K562 (cell line): ENCODE measurements around the gene PRR16. TPM values are rescaled to one million over a fixed set of nuclear protein-coding genes. Genes with fewer than 3 reads are reported as not detected.

ENCODE experiments used
- ATAC-seq: fragments of 200-7000 bp; cut with Tn5 transposase; 3 replicates; pipeline ENCODE4 v1.9.1; 2020; ENCODE audit warnings: moderate library complexity
- BruUV-seq: library from RNA; stranded (reverse); fragments of 400-500 nt; replicated peaks from 2 replicates; lab custom pipeline; 2021; lab: Mats Ljungman, UMichigan
- CTCF ChIA-PET: fragments of 300-600 bp; formaldehyde crosslinking; extraction: SDS; loops from one replicate; lab custom pipeline; 2021; ENCODE audit warnings: low intra/inter-chr PET ratio; lab: Yijun Ruan, JAX
- POLR2A ChIA-PET: fragments of 300-600, 350-650 bp; sonication (Branson Sonifier 250); formaldehyde crosslinking; extraction: SDS; loops from one replicate; lab custom pipeline; 2021; ENCODE audit warnings: antibody characterized with exemption, inconsistent platforms; lab: Yijun Ruan, JAX
- DNase-seq, 4 experiments: peaks; one replicate each; pipeline versions ENCODE4 v3.0.0 to v3.0.0-alpha.2; 2011 to 2018; ENCODE audit warnings: low spot score in 3 of 4, mixed read lengths in 3 of 4; ENCODE audit errors: extremely low read depth in 1 of 4
- FAIRE-seq: peaks from 2 replicates; lab custom pipeline; 2011; peaks lifted over from hg19 to GRCh38; lab: Jason Lieb, UNC
- H2AFZ ChIP-seq: 2 replicates; pipeline ENCODE4 v1.6.0; 2011; ENCODE audit warnings: low read depth, low read length, control low read depth, inconsistent platforms
- H3K27ac ChIP-seq: fragments of 200-600 bp; 3 replicates; pipeline ENCODE4 v1.8.0; 2011; ENCODE audit warnings: low read depth, mild to moderate bottlenecking, control low read depth, inconsistent platforms, low read length, moderate library complexity, mixed read lengths; ENCODE audit errors: extremely low read depth
- H3K27me3 ChIP-seq, 2 experiments: fragments of 300-600 bp in 1 of 2; 2 replicates in 1 of 2; 3 replicates in 1 of 2; pipeline versions ENCODE4 v1.6.0 to v1.8.0; 2011; ENCODE audit warnings: inconsistent platforms in 2 of 2, low read length in 2 of 2, mild to moderate bottlenecking in 1 of 2, mixed read lengths in 1 of 2, moderate library complexity in 1 of 2; ENCODE audit not compliant: control insufficient read depth in 2 of 2, insufficient read depth in 2 of 2
- H3K36me3 ChIP-seq: fragments of 300-600 bp; 3 replicates; pipeline ENCODE4 v1.8.0; 2011; ENCODE audit warnings: mild to moderate bottlenecking, low read length, inconsistent platforms; ENCODE audit not compliant: control insufficient read depth, insufficient read depth
- H3K4me1 ChIP-seq, 2 experiments: fragments of 200-600 bp in 1 of 2; replicated peaks in 1 of 2; 2 replicates in 1 of 2; 3 replicates in 1 of 2; pipeline versions ENCODE4 v1.5.1 to v1.8.0; 2011; ENCODE audit warnings: inconsistent platforms in 2 of 2, low read length in 2 of 2, mild to moderate bottlenecking in 1 of 2, mixed read lengths in 1 of 2, moderate library complexity in 1 of 2; ENCODE audit not compliant: control insufficient read depth in 2 of 2, insufficient read depth in 2 of 2
- H3K4me2 ChIP-seq: 2 replicates; pipeline ENCODE4 v1.6.1; 2011; ENCODE audit warnings: low read length, control low read depth, inconsistent platforms, mixed read lengths; ENCODE audit not compliant: insufficient read depth
- H3K4me3 ChIP-seq: fragments of 200-600 bp; sonication (generic), shearing (Covaris generic); 2 replicates; pipeline ENCODE4 v1.5.1; 2016; ENCODE audit warnings: control low read depth, inconsistent platforms
- H3K79me2 ChIP-seq: fragments of 200-600 bp; 3 replicates; pipeline ENCODE4 v1.8.0; 2011; ENCODE audit warnings: low read length, inconsistent platforms; ENCODE audit not compliant: control insufficient read depth, insufficient read depth
- H3K9ac ChIP-seq, 2 experiments: 2 replicates each; pipeline versions ENCODE4 v1.6.0 to v1.6.1; 2011; ENCODE audit warnings: low read depth in 2 of 2, low read length in 2 of 2, control low read depth in 1 of 2, inconsistent platforms in 1 of 2, mild to moderate bottlenecking in 1 of 2, mixed read lengths in 1 of 2; ENCODE audit not compliant: insufficient read depth in 1 of 2
- H3K9me1 ChIP-seq: one replicate; pipeline ENCODE4 v1.6.0; 2011; ENCODE audit warnings: inconsistent platforms, mild to moderate bottlenecking, low read length, moderate library complexity; ENCODE audit not compliant: control insufficient read depth, insufficient read depth
- H3K9me3 ChIP-seq: replicated peaks from 2 replicates; pipeline ENCODE4 v1.5.1; 2011; ENCODE audit warnings: low read depth, low read length, inconsistent platforms; ENCODE audit not compliant: control insufficient read depth, insufficient read depth
- H4K20me1 ChIP-seq: replicated peaks from 2 replicates; pipeline ENCODE4 v1.6.1; 2011; ENCODE audit warnings: low read length, inconsistent platforms, mixed read lengths; ENCODE audit not compliant: control insufficient read depth, insufficient read depth
- ATF2 ChIP-seq: sonication (generic); formaldehyde crosslinking; IDR thresholded peaks from 2 replicates; pipeline ENCODE4 v1.8.1; 2022; ENCODE audit warnings: missing genetic modification reagents
- CXXC5 ChIP-seq: fragments of 250-450 bp; sonication (Bioruptor Pico); IDR thresholded peaks from 2 replicates; pipeline ENCODE4 v1.8.0; 2022; ENCODE audit warnings: inconsistent platforms, mild to moderate bottlenecking, moderate library complexity
- POLR2A ChIP-seq: fragments of 450-650 bp; conservative IDR thresholded peaks from 2 replicates; pipeline ENCODE4 v1.6.1; 2016
- RFX1 ChIP-seq: fragments of 450-650 bp; IDR thresholded peaks from 2 replicates; pipeline ENCODE4 v1.6.1; 2016; ENCODE audit warnings: mild to moderate bottlenecking, moderate library complexity
- VEZF1 ChIP-seq: fragments of 200-800 bp; sonication (Bioruptor generic); IDR thresholded peaks from 2 replicates; pipeline ENCODE4 v1.6.1; 2017; ENCODE audit warnings: missing genetic modification characterization, missing compliant biosample characterization
- WGBS: fragments of 100-300 bp; shearing (Covaris generic); methylation state at CpG from one replicate; pipeline ENCODE4 v1.1.6; 2016; ENCODE audit warnings: low coverage, mixed read lengths; ENCODE audit not compliant: insufficient coverage; ENCODE audit errors: missing lambda C conversion rate; 5-methylcytosine and 5-hydroxymethylcytosine counted together
- in situ Hi-C: fragments of 300-500 bp; cut with MboI; formaldehyde crosslinking; loops from 4 replicates; pipeline ENCODE4 v1.15.0; 2018; ENCODE audit warnings: inconsistent platforms, mixed read lengths
- intact Hi-C: fragments of 100-400 bp; cut with micrococcal nuclease; formaldehyde crosslinking; loops from 2 replicates; pipeline ENCODE4 v1.14.2; 2022
- polyA plus RNA-seq, 8 experiments: library from polyadenylated mRNA; depleted of rRNA in 4 of 8; stranded (reverse) in 5 of 8; unstranded in 3 of 8; fragments of >200 nt; fragmentation: Nextera tagmentation in 2 of 8; fragmentation: Illumina TruSeq in 1 of 8; extraction: Ambion mirVana in 2 of 8; extraction: Trizol in 1 of 8; gene quantifications; 2 replicates each; pipeline versions ENCODE4 v1.2.1 to v1.2.3, GENCODE V29; 2011 to 2014; ENCODE audit warnings: inconsistent platforms in 1 of 8, missing spikeins in 1 of 8
- total RNA-seq, 7 experiments: library from RNA; depleted of rRNA in 6 of 7; stranded (reverse); fragments of >200 nt in 6 of 7; fragmentation: Illumina TruSeq in 2 of 7; extraction: Trizol in 2 of 7; gene quantifications; 2 replicates each; pipeline versions ENCODE4 v1.2.1 to v1.2.3, GENCODE V29; 2011 to 2021; ENCODE audit warnings: low replicate concordance in 1 of 7
- TF ChIP-seq, protein P1 (sequence below): fragments of 450-650 bp; IDR thresholded peaks from 2 replicates; pipeline ENCODE4 v1.6.1; 2016

Gene PRR16
- total and polyA plus RNA-seq, 9 of the 15 experiments (the other 6 are each of a cell fraction or from before 2014, with no cell fraction given), result 0.61 to 10.1 (median 3.3) TPM

GRCh38 chr5:120546922-120547321 lies 82.8 kb downstream of the PRR16 start:
- in situ Hi-C loops, result no loop called here
- Histone ChIP-seq H3K27ac (no peak overlapping the region), H3K27me3 (no peaks in the 10 kb centered on the region), H3K79me2 (no peaks in the 10 kb centered on the region), H3K36me3 (no peaks in the 10 kb centered on the region), H3K9me3 (no peaks in the 10 kb centered on the region), H3K4me1 (no peaks in the 10 kb centered on the region), H4K20me1 (no peaks in the 10 kb centered on the region), H2AFZ (no peak overlapping the region), H3K4me3 (no peak overlapping the region), H3K9ac (no peak overlapping the region), H3K9me1 (no peaks in the 10 kb centered on the region), H3K4me2 (no peak overlapping the region)
- FAIRE-seq, result no peak
- BruUV-seq, result no TSS peak
- ATAC-seq, result peak; percentile 42; the same call in 2 of the 3 replicates
- intact Hi-C loops, result no loop called here
- WGBS, result 48% methylated on average over 2 of the region's 2 CpGs
- no peak for DNase-seq
- TF ChIP-seq RFX1 (peak; percentile 44; the same call in 1 of the 2 replicates), CXXC5 (CRISPR knock-in tag) (no peak)
- POLR2A ChIA-PET, result no interaction called here
- CTCF ChIA-PET, result no interaction called here

- DNase-seq (no peak), FAIRE-seq (no peak), ATAC-seq (no peak)
- in situ Hi-C loops, result no loop called here
- no peak overlapping the region for H3K4me3 ChIP-seq
- H3K9me3 ChIP-seq, result no peaks in the 10 kb centered on the region
- no peaks in the 10 kb centered on the region for H3K9me1 ChIP-seq
- H2AFZ ChIP-seq, result no peak overlapping the region
- intact Hi-C loops, result no loop called here
- H3K4me2 ChIP-seq, result no peak overlapping the region
- H3K27ac ChIP-seq, result no peak overlapping the region
- no peak overlapping the region for H3K9ac ChIP-seq
- no peaks in the 10 kb centered on the region for H3K27me3 ChIP-seq
- H3K79me2 ChIP-seq, result no peaks in the 10 kb centered on the region; the same call in 2 of the 3 replicates
- H3K4me1 ChIP-seq, result no peaks in the 10 kb centered on the region; a peak in 2 of 5 replicates
- ChIA-PET CTCF (no interaction called here), POLR2A (no interaction called here)
- TF ChIP-seq ATF2 (CRISPR knock-in tag) (no peak), VEZF1 (CRISPR knock-in tag) (no peak), POLR2A (no peak)
- TF ChIP-seq, protein P1, sequence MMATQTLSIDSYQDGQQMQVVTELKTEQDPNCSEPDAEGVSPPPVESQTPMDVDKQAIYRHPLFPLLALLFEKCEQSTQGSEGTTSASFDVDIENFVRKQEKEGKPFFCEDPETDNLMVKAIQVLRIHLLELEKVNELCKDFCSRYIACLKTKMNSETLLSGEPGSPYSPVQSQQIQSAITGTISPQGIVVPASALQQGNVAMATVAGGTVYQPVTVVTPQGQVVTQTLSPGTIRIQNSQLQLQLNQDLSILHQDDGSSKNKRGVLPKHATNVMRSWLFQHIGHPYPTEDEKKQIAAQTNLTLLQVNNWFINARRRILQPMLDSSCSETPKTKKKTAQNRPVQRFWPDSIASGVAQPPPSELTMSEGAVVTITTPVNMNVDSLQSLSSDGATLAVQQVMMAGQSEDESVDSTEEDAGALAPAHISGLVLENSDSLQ, result no peak
- H4K20me1 ChIP-seq, result no peaks in the 10 kb centered on the region
- no TSS peak for BruUV-seq
- WGBS, result 18% methylated on average over 2 of the region's 2 CpGs
- H3K36me3 ChIP-seq, result no peaks in the 10 kb centered on the region
Observed at GRCh38 chr5:120550358-120550757, 86.3 kb downstream of the PRR16 start.
